Activated B cell treated with CpG ODN at 0.5 μM for 24 hours (primary cell): Measurements from ENCODE around the gene PLSCR3. TPM values are rescaled to one million over a fixed set of nuclear protein-coding genes. Genes with fewer than 3 reads are reported as not detected.
"Not testable (repeated sequence)": the region's sequence is repeated elsewhere in the genome, so short reads cannot be mapped to it uniquely, and the experiment has no call there.

Source experiments
- ATAC-seq: fragments of 200-7000 bp; cut with Tn5 transposase; one replicate; pipeline ENCODE4 v1.10.0; 2021; ENCODE audit warnings: low read depth, mild to moderate bottlenecking, moderate library complexity
- CTCF ChIA-PET: fragments of 350-600 bp; sonication (Branson Sonifier 250); formaldehyde crosslinking; loops from one replicate; lab custom pipeline; 2021; ENCODE audit warnings: antibody characterized with exemption; lab: Charles Lee
- POLR2A ChIA-PET: fragments of 350-600 bp; sonication (Branson Sonifier 250); formaldehyde crosslinking; loops from one replicate; lab custom pipeline; 2021; ENCODE audit warnings: antibody characterized with exemption; lab: Charles Lee
- DNase-seq: peaks from one replicate; pipeline ENCODE4 v3.0.0; 2022
- H3K27ac Mint-ChIP-seq: one replicate; pipeline ENCODE4 v1.8.0; 2020; ENCODE audit warnings: mixed read lengths
- H3K27me3 Mint-ChIP-seq: one replicate; pipeline ENCODE4 v1.8.0; 2021; ENCODE audit warnings: mixed read lengths
- H3K36me3 Mint-ChIP-seq: one replicate; pipeline ENCODE4 v1.8.0; 2021; ENCODE audit warnings: low read depth, mixed read lengths
- H3K4me1 Mint-ChIP-seq: one replicate; pipeline ENCODE4 v1.8.0; 2021; ENCODE audit warnings: mixed read lengths
- H3K4me3 Mint-ChIP-seq: one replicate; pipeline ENCODE4 v1.8.0; 2020; ENCODE audit warnings: mild to moderate bottlenecking, mixed read lengths
- H3K9me3 Mint-ChIP-seq: one replicate; pipeline ENCODE4 v1.8.0; 2020; ENCODE audit warnings: mixed read lengths
- intact Hi-C: fragments of 100-400 bp; cut with micrococcal nuclease; formaldehyde crosslinking; loops from one replicate; pipeline ENCODE4 v1.15.1; 2024
- total RNA-seq: library from RNA; stranded (reverse); gene quantifications from 2 replicates; pipeline ENCODE4 v1.2.3, GENCODE V29; 2022
- TF ChIP-seq, protein P1 (sequence below): fragments of 200-600 bp; IDR thresholded peaks from one replicate; pipeline ENCODE4 v1.8.0; 2022; ENCODE audit warnings: antibody characterized with exemption, mild to moderate bottlenecking

PLSCR3 gene
- total RNA-seq, 1 donor from 2014 or later = 35.2 TPM

DNA sequence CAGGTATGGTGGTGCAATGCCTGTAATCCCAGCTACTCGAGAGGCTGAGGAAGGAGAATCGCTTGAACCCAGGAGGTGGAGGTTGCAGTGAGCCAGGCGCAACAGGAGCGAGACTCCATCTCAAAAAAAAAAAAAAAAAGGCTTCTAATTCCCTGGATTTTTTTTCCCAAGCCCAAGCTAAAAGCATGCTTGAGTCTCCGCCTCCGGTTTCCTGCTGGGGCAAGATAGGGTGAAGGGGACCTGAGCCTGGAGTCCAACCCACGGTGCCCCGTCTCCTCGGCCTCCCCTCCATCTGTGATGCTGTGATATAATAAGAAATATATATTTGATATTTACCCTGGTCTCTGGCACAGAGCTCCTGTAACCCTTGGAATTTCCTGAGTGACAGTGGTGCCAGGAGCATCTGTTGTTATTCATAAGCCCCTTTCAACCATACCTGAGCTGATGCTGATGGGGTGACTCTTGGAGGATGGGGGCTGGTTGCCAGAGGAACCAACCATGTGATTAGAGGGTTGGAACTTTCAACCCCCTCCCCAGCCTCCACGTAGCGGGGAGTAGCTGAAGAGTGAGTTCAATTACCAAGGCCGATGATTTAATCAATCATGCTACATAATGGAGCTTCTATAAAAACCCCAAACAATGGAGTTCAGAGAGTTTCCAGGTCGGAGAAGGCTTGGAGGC, 26.3 kb downstream of the PLSCR3 start:
- CTCF ChIA-PET = no interaction called here
- H3K27ac Mint-ChIP-seq = no peak overlapping the region

DNA sequence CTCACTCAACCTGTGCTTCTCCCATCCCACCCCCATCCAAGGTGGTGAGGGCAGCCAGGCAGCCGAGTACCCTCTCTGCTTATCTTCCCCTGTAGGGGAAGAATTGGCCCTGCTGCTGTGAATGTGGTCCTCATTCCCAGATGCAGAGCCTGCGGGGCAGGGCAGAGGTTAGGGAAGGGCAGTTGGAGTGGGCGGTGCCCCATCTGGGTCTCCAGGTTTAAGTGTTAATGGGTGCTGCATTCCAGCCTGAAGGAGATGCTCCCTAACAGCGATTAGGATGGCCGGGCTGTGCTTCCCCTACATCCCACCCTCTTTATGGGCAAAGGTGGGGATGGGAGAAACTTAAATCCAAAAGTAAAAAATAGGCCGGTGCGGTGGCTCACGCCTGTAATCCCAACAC, 27.2 kb downstream of the PLSCR3 start:
- H3K4me1 Mint-ChIP-seq = no peaks in the 10 kb centered on the region
- ATAC-seq (no peak), DNase-seq (no peak)
- no peaks in the 10 kb centered on the region for H3K9me3 Mint-ChIP-seq
- intact Hi-C loops = no loop called here
- H3K36me3 Mint-ChIP-seq = no peaks in the 10 kb centered on the region
- no peak overlapping the region for H3K4me3 Mint-ChIP-seq
- ChIA-PET POLR2A (interaction anchor here (0.7 kb wide), 1 partner anchor 36 kb away, joined by 5 read pairs; no protein-coding TSS in a partner anchor), CTCF (no interaction called here)
- TF ChIP-seq, protein P1, sequence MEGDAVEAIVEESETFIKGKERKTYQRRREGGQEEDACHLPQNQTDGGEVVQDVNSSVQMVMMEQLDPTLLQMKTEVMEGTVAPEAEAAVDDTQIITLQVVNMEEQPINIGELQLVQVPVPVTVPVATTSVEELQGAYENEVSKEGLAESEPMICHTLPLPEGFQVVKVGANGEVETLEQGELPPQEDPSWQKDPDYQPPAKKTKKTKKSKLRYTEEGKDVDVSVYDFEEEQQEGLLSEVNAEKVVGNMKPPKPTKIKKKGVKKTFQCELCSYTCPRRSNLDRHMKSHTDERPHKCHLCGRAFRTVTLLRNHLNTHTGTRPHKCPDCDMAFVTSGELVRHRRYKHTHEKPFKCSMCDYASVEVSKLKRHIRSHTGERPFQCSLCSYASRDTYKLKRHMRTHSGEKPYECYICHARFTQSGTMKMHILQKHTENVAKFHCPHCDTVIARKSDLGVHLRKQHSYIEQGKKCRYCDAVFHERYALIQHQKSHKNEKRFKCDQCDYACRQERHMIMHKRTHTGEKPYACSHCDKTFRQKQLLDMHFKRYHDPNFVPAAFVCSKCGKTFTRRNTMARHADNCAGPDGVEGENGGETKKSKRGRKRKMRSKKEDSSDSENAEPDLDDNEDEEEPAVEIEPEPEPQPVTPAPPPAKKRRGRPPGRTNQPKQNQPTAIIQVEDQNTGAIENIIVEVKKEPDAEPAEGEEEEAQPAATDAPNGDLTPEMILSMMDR = no peak
- H3K27ac Mint-ChIP-seq = no peak overlapping the region
- H3K27me3 Mint-ChIP-seq = no peaks in the 10 kb centered on the region

More for the DNA sequence above, 26.3 kb downstream of the PLSCR3 start:
- POLR2A ChIA-PET = no interaction called here
- no peak overlapping the region for H3K4me3 Mint-ChIP-seq
- H3K4me1 Mint-ChIP-seq = no peaks in the 10 kb centered on the region
- H3K27me3 Mint-ChIP-seq = no peaks in the 10 kb centered on the region
- intact Hi-C loops = no loop called here
- ATAC-seq = no peak
- no peaks in the 10 kb centered on the region for H3K9me3 Mint-ChIP-seq
- DNase-seq = no peak
- TF ChIP-seq, protein P1 = no peak
- H3K36me3 Mint-ChIP-seq = no peaks in the 10 kb centered on the region

DNA sequence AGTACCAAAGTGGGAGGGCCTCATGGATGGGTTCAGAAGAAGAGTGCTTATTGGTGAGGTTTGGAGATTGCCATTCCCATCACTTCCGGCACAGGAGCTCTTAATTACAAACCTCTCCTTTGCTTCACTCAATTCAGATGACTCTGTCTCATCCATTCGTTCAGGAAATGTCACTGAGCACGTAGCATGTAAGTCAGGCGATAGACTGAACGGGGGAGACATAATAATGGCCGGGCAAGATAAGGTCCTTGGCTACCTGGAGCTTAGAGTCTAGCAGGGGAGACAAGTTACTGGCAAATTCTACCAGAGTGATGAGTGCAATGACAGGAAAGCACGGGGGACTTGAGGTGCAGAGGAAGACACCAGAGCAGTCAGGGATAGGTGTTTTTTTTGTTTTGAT, 28.4 kb downstream of the PLSCR3 start:
- H3K4me3 Mint-ChIP-seq, H3K27ac Mint-ChIP-seq, POLR2A ChIA-PET, intact Hi-C loops, CTCF ChIA-PET, H3K36me3 Mint-ChIP-seq, H3K4me1 Mint-ChIP-seq, ATAC-seq, H3K9me3 Mint-ChIP-seq, DNase-seq, H3K27me3 Mint-ChIP-seq: not testable (repeated sequence)

DNA sequence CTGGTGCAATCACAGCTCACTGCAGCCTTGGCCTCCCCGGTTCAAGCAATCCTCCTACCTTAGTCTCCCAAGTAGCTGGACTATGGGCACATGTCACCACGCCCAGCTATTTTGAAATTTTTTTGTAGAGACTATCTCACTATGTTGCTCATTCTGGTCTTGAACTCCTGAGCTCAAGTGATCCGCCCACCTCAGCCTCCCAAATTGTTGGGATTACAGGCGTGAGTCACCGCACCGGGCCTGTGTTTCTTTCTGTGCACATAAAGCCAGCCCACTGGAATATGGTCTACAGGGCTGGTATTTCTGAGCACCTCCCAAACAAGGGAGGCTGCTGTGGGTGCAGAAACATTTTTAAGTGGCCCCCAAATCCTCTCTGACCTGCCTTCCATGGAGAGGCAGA, 31.0 kb downstream of the PLSCR3 start:
- no peak for ATAC-seq
- H3K27me3 Mint-ChIP-seq = no peaks in the 10 kb centered on the region
- ChIA-PET POLR2A (interaction anchor here (0.6 kb wide), 1 partner anchor 240 kb away, joined by 6 read pairs; no protein-coding TSS in a partner anchor), CTCF (no interaction called here)
- H3K9me3 Mint-ChIP-seq = no peaks in the 10 kb centered on the region
- no peak overlapping the region for H3K27ac Mint-ChIP-seq
- no peaks in the 10 kb centered on the region for H3K36me3 Mint-ChIP-seq
- DNase-seq = no peak
- TF ChIP-seq, protein P1 = no peak
- no peak overlapping the region for H3K4me3 Mint-ChIP-seq
- intact Hi-C loops = no loop called here
- H3K4me1 Mint-ChIP-seq = no peaks in the 10 kb centered on the region

DNA sequence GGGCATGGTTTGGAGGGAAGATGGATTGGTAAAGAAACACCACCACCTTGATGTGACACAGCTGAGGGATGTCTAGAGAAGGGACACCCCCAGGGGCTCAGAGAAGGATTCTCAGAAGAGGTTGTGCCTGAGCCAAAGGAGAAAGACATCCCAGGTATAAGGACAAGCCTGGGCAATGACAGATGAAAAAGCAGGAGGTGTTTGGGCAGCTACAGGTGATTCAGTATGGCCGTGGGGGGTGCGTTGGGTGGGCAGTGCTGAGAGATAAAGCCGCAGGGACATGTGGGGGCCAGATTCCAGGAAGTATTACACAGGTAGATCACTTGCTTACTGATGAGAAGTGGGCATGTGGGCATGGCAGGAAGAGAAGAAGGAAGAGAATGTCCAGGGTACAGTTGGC, 32.4 kb downstream of the PLSCR3 start:
- no peaks in the 10 kb centered on the region for H3K27me3 Mint-ChIP-seq
- ATAC-seq (no peak), DNase-seq (no peak)
- ChIA-PET POLR2A (no interaction called here), CTCF (no interaction called here)
- H3K9me3 Mint-ChIP-seq = no peaks in the 10 kb centered on the region
- H3K36me3 Mint-ChIP-seq = no peaks in the 10 kb centered on the region
- H3K4me1 Mint-ChIP-seq = no peaks in the 10 kb centered on the region
- intact Hi-C loops = no loop called here
- TF ChIP-seq, protein P1 = no peak
- H3K4me3 Mint-ChIP-seq = no peak overlapping the region
- H3K27ac Mint-ChIP-seq = no peak overlapping the region
